HG02970 (cell line): ENCODE measurements around the gene SIRPD.
"Not testable (repeated sequence)": the region's sequence is repeated elsewhere in the genome, so short reads cannot be mapped to it uniquely, and the experiment has no call there.

Experiments used
- ATAC-seq: cut with Tn5 transposase; IDR thresholded peaks from one replicate; pipeline ENCODE4 v1.9.1; 2021; ENCODE audit warnings: mild to moderate bottlenecking, moderate library complexity, moderate number of reproducible peaks; ENCODE audit not compliant: unreplicated experiment, low FRiP score

Gene SIRPD

DNA sequence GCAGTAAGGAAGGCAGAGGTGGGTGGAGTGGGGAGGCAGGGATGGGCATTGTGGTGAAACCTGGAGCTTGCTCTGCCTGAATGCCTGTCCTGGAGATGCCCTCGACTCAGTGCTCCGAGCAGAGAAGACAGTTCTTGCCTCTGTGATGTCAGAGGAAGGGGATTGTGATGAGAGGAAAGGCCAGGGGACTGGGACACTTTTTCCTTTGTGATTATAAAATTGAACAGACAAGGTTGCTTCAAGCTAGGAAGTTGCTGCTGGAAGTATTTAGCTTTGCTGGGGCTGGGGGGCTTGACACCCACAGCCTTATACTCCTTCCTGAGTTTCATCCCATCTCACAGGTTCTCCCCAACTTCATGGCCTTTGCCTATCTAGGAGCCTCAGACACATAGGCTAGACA lies at the start of gene SIRPD:
TSS of gene SIRPD (minus strand) at position 101 of the 400 bp plus-strand sequence. CDS start at position 49, 52 bp downstream.
- ATAC-seq = no peak

DNA sequence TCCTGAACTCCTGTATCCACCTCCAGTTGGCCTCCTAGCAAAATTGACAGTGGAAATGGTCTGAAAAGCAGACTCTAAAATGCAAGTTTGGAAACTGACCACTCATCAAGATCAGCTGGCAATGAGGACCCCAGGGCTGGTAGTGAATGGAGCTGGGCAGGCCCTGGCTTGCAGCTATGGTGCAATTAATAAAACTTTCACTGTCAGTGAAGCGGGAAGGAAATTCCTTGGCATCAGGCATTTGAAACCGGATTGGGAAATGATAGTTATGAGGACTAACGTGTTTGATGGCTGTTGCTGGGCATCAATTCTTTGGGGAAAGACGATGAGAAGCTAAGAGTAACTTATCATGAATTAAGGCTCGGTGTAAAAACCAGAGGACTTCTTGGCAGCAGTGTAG lies 43.2 kb upstream of the SIRPD start:
- ATAC-seq = no peak

DNA sequence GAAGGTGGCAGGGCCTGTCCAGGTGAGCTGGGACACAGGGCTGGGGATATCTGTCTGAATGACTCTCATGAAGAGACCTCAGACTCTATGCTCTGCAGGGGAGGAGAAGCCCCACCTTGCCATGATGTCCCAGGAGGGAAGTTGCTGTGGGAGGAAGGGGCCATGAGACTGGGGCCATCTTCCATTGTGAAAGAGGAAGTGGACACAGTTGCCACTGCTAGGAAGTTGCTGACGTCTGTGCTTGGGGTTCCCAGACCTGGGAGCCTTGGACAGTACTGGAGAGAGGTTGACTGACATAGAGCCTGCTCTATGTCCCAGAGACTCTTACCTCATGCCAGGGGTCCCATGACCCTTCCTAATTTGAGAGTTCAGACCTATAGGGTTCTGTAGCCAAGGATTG lies 37.8 kb upstream of the SIRPD start:
- ATAC-seq = no peak

DNA sequence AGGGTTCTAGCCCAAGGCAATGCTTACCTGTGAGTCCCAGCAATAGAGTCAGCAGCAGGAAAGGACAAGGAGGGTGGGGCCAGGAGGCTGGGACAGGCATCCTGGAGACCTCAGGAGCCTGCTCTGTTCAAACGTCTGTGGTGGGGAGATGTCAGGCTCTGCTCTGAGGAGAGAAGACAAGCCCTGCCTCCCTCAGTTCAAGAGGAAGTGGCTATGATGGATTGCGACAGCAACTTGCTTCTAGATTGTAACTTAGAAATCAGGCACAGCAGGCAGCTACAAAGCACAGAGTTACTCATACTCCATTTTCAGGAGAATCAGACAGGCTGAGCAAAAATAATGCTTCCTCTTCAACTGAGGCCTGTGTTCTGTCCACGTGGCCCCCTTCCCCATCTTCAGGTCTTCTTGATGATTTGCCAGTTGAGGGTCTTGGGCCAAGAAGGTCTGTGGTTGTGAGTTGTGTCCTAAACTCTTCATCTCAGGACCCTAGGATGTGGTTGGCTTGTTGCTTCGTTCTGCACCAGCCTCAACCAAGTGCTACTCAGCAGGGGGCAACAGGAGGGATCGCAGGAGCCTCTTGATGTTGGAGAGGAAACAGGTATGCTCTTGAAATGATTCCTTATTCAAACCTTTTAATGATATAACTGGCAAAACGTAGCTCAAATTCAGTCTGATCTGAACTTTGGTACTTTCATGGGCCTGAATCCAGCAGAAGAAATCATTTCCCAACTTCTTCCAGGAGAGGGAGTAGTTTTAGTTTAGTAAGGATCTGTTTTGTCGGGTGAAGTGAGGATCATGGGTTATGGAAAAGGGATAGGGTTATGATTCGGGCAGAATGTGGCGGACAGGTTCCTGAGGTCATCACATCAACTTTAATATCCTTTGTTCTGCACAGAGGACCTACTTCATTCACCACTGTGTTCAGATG lies 31.3 kb upstream of the SIRPD start:
- no peak for ATAC-seq

DNA sequence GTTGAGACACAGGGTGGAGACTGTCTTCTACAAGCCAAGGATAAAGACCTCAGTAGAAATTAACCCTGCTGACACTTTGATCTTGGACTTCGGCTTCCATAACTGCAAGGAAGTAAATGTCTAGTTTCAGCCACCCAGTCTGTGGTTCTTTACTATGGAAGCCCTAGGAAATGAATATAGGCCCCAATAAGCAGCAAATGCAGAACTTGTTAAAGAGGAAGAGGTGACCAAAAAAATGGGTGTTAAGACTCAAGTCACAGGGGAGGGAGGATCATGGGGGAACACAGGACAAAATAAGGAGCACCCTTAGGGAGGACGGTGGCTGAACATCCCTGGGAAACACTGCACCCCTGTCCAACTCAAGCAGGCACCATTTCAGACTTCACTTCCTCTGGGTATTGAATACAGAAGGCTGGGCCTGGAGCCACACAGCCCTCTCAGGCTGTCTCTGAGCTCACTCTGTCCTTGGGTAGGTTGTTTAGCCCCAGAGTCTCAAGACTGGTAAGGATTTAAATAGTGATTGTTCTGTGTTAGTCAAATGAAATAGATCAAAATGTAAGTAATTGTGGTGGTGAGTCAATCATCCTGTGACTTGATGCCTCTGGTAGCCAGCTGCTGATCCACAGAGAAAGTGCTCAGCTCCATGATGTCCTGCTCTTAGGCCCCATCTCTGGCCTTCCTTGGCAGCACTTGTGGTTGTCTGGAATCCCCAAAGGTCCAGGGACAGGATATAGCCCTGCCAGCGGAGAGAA lies 30.5 kb upstream of the SIRPD start:
- no peak for ATAC-seq

DNA sequence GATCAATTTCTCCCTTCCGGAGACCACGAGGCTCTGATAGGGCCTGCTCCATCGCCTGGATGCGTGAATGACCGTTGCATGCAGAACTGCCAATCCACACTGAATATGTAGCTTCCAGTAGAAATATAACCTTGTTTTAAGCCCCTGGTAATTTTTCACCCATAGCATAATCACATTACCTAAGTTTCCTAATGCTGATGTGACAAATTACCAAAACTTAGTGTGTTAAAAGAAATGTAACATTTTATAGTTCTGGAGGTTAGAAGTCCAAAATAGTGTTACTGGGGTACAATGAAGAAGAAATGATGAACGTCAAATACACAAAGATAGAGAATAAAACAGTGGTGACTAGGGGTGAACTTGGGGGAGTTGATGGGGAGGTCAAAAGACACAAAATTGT lies 22.0 kb upstream of the SIRPD start:
- ATAC-seq = no peak

DNA sequence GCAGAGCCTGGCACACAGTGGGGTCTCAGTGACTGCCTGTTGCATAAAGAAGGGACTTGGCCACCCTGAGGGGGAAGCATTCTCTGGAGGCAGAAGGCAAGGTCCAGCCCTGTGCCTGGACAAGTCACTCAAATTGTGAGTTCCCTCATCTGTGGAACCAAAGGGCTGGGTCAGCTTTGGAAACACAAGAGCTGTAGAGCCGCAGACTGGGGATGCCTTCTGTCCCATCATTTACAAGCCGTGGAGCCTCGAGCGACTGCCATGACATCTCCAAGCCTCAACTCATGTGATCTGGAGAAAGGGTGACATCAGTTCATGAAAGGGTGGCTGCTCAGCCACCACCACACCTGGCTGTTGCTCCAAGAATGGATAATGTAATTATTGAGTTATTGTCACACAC lies 20.4 kb upstream of the SIRPD start:
- no peak for ATAC-seq

DNA sequence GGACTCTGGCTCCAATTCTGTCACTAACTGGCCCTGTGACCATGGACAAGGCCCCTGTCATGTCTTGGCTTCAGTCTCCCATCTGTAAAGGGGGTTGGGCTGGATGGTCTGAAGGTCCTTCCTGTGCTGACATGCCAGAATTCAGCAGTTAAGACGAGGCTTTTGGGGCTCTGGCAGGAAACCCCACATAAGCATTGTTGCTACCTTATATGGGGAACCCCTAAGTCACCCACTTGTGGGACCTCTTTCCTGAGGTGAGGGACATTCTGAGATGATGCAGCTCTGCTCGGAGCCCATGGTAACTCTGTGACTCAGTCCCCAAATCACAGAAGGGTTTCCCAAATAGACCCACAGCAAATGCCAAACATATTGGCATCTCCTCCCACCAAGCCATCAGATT lies 19.8 kb upstream of the SIRPD start:
- not testable (repeated sequence) for ATAC-seq

DNA sequence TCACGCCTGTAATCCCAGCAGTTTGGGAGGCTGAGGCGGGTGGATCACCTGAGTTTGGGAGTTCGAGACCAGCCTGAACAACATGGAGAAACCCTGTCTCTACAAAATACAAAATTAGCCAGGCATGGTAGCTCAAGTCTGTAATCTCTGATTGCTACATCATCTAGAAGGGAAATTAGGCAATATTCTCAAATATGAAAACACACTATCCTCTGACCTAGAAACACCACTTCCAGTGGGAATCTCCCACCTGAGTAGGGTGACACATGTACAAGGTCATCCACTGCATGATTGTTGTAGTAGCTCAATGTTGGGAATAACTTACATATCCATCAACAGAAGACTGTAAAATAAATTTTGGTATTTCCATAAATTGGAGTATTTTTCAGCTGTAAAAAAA lies 19.1 kb upstream of the SIRPD start:
- no peak for ATAC-seq

DNA sequence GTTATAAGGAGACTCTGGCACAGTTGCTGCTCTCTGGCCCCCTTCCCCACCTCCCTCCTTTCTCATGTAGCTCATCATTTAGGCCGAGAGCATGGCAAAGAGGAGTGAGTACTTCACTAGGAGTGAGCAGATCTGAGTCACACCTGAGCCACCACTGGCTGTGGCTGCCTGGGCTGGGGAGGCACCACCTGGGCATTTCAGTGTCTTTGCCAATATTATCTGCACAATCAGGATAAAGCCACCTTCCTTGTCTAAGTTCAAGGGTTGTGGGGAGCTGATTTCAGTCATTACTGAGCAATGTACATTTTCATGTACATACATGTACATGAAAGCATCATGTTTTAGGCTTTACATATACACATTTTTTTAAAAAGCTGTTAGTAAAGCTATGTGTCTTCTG lies 18.5 kb upstream of the SIRPD start:
- ATAC-seq = not testable (repeated sequence)

DNA sequence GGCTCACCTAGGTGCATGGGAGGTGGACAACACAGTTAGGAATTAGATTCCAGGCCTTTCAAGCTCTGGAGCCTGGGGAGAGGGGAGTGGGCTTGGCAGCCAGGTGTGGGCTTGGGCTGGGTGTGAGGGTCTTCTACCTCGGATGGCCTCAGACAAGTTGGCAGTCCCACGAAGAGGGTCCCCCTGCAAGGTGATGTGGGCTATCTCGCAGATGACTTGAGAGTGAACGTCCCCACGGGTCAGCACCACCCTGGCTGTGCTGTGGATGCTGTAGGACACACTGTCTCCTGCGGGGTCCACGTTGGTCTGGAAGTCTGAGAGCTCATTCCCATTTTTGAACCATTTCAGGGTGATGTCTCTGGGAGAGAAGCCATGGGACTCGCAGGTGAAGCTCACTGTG lies 14.1 kb upstream of the SIRPD start:
- ATAC-seq = not testable (repeated sequence)

DNA sequence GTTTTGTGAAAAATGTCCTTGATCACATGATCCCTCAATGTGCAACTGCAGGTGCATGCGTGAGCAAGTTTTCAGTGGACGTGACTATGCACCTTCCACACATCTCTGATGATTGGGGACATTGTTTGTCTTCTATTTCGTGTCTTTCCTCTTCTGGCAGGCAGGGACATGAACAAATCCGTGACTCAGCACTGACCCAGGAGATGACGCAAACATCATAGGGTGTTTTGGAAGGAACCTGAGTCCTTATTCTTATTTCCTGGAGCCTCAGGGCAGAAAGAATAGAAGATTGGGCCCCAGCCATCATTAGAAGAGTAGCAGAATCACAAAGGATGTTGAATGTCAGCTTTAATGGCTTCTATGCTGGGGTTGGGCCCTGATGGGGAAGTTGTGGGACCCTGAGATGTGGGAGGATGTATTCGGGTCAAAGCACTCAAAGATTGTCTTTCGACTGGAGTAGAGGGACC lies 11.9 kb upstream of the SIRPD start:
- no peak for ATAC-seq

DNA sequence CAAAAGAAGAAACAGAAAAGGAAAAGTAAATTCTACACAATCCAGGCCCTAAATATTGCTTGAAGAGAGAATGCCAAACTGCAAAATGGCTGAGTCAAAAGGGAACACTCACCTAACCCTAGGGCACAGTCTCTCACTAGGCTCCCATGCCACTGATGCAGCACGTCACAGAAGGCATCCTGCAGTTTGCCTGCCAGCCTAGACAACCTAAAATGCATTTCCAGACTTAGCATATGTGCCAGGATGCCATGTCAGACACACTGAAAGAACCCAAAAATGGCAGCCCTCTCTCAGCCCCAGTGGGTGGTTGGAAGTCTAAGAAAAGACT lies 10.6 kb upstream of the SIRPD start:
- no peak for ATAC-seq

DNA sequence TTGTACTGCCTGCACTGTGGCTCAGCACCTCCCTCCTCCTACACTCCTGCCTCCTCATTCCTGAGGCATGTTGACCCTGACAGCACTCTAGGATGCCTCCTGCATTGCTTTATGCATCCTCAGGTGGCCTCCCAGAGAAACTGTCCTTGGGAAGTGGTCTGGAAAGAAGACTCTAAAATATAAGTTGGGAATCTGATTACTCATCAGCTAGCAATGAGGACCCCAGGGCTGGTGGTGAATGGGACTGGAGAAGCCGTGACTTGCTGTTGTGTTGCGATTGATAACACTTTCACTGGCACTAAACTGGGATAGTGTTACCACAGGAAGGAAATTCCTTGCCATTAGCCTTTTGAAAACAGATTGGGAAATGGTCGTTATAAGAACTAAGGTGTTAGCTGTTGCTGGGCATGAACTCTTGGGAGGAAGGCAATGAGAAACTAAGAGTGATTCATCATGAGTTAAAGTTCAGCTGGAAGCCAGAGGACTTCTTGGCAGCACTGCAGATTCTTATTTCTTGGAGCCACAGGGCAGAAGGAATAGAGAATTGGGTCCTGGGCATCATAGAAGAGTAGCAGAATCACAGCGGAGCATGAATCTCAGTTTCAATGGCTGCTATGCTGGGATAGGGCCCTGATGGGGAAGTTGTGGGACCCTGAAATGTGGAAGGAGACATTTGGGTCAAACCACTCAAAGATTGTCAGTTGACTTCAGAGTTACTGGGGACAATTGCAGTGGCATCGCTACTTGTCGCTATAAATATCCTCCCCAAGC lies 10.1 kb upstream of the SIRPD start:
- ATAC-seq = no peak

DNA sequence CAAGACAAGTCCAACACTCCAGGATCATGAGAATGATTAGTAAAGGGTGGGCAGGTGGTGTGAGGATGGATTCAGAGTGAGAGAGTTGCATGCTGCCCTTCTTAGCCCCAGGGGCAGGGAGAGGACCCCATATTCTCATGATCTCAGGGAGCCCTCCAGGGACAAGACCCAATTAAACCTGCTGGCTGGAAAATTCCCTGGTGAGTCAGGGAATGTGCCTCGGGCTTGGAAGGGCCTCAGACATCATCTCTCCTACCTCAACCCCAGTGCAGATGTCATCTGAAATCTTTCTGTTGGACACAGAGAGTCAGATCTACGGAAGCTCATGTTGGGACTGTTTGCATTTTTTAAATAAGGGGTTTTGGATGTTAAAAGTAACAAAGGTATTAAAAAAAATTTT lies 9.2 kb upstream of the SIRPD start:
- ATAC-seq = no peak

DNA sequence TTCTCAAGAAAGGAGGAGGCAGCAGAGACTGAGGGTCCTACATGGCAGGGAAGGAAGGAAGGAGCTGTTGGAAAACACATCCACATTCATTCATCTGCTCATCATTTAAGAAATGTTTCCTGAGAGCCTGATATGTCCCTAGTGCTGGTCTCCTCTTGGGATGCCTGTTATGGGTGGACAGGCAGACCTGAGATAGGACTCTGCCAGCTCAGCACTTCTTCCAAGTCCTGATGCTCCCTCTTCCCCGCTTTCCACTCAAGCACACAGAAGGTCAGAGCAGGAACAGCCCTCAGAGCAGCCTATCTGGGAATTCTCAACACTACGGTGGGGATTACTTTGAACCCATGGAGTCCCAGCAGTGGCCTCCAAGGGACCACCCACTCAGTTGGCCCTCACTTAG lies 8.0 kb upstream of the SIRPD start:
- ATAC-seq = no peak

DNA sequence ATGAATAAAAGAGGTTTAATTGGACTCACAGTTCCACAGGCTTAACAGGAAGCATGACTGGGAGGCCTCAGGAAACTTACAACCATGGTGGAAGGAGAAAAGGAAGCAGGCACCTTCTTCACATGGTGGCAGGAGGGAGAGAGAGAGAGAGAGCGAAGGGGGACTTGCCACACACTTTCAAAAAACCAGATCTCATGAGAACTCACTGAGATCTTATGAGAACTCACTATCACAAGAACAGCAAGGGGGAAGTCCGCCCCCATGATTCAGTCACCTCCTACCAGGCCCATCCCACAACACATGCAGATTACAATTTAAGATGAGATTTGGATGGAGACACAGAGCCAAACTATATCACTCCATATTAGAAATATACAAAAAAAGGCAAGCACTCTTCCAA lies 6.1 kb upstream of the SIRPD start:
- ATAC-seq = no peak

DNA sequence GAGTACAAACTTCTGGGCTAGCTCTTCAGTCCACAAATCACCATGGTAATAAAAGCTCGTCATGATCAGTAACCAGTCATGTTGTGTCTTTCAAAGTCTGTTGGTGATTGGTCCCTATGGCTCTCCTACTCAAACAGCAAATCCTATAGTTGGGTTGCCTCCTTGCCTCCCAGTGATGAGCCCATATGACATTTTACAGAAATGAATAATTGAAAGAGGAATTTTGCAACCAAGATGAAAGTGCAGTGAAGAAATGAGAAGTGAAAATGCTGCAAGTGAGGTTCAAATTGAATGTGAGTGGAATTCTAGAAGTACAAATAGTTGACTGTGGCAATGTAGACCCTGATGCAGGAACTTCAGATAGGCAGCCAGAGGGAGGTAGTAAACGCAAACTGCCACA lies 5.1 kb upstream of the SIRPD start:
- ATAC-seq = no peak

DNA sequence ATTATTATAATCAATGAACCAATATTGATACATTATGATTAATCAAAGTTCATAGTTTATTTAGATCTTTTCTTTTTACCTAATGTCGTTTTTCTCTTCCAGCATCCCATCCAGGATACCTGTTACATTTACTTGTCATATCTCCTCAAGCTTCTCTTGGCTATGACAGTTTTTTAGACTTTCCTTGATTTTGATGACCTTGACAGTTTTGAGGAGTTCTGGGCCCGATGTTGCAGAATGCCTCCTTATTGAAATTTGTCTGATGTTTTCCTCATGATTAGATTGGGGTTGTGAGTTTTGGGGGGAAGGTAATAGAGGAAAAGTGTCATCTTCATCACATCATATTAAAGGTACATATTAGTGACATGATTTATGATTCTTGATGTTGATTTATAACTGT lies 3.8 kb upstream of the SIRPD start:
- no peak for ATAC-seq

DNA sequence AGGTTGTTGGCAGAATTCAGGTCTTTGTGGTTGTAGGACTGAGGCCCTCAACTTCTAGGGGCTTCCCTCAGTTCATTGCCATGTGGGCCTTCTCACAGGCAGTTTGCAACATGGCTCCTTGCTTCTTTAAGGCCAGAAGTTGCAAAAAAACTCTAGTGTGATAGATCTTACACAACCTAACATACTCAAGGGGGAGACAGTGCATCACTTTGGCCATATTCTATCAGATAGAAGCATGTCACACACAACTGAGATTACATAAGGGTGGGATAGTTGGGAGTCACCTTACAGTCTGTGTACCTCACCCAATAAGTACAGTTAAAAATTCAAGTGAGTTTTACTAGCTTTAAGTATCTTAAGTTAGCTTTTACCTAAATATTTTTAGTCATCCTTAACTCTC lies 1.6 kb downstream of the SIRPD start:
- no peak for ATAC-seq

DNA sequence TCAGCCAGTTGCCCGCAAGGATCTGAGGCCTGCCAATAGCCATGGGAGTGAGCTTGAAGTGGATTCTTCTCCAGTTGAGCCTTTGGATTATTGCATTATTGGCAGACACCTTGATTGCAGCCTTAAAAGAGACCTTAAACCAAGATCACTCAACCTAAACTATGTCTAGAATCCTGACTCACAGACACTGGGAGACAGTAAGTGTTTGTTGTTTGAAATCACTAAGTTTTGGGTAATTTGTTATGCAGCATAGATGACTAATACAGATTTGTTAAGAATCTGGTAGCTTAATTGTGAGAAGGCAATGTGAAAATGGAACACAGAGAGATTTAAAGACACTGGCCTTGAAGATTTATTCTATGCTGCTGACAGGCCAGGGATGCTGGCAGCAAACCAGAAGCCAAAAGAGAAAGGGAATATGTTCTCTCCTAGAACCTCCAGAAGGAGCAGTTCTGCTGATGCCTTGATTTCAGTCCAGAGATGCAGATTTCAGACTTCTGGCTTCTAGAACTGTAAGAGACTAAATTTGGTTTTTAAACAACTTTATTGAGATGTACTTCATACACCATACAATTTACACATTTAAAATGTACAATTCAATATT lies 17.6 kb downstream of the SIRPD start:
- no peak for ATAC-seq
